ENCODE results near the gene KCTD5.
"Not testable (repeated sequence)": the region's sequence is repeated elsewhere in the genome, so short reads cannot be mapped to it uniquely, and the experiment has no call there.

Gene KCTD5

GRCh38 chr16:2660755-2661373 is 21.5 kb upstream of the KCTD5 start:
- peak; percentile 43 for TF ChIP-seq CTCF (IDR thresholded peaks at IDR 0.05; ENCODE audit: control insufficient read depth, extremely low read depth, insufficient read depth)
- DNase-seq (ENCODE audit: low read depth); H3K4me3 ChIP-seq (ENCODE audit: low read depth, low read length): not testable (repeated sequence)

- DNase-seq (ENCODE audit: low read depth) = no peak
- peak overlapping the region; percentile 26; the same call in 1 of the 2 replicates for H3K4me3 ChIP-seq (ENCODE audit: low read depth, low read length)
Measured at GRCh38 chr16:2663553-2664546, 18.5 kb upstream of the KCTD5 start.

GRCh38 chr16:2664574-2664982 is 17.7 kb upstream of the KCTD5 start:
- no peak for TF ChIP-seq CTCF (IDR thresholded peaks at IDR 0.05; ENCODE audit: control insufficient read depth, extremely low read depth, insufficient read depth)
- peak; percentile 58 for DNase-seq (ENCODE audit: low read depth)
- H3K4me3 ChIP-seq (ENCODE audit: low read depth, low read length) = peak overlapping the region; percentile 26; the same call in 1 of the 2 replicates

More at GRCh38 chr16:2663553-2664546, 18.5 kb upstream of the KCTD5 start:
- no peak for TF ChIP-seq CTCF (IDR thresholded peaks at IDR 0.05; ENCODE audit: control insufficient read depth, extremely low read depth, insufficient read depth)

GRCh38 chr16:2666671-2667070 is 15.7 kb upstream of the KCTD5 start:
- DNase-seq (ENCODE audit: low read depth); H3K4me3 ChIP-seq (ENCODE audit: low read depth, low read length): not testable (repeated sequence)

- DNase-seq (ENCODE audit: low read depth); H3K4me3 ChIP-seq (ENCODE audit: low read depth, low read length): not testable (repeated sequence)
Measured at GRCh38 chr16:2669587-2669986, 12.7 kb upstream of the KCTD5 start.

GRCh38 chr16:2670017-2670416 is 12.3 kb upstream of the KCTD5 start:
- peak; percentile 59 for TF ChIP-seq CTCF (IDR thresholded peaks at IDR 0.05; ENCODE audit: control insufficient read depth, extremely low read depth, insufficient read depth)
- not testable (repeated sequence) for H3K4me3 ChIP-seq (ENCODE audit: low read depth, low read length); DNase-seq (ENCODE audit: low read depth)

GRCh38 chr16:2671193-2671592 is 11.1 kb upstream of the KCTD5 start:
- DNase-seq (ENCODE audit: low read depth); H3K4me3 ChIP-seq (ENCODE audit: low read depth, low read length): not testable (repeated sequence)
- peak; percentile 27 for TF ChIP-seq CTCF (IDR thresholded peaks at IDR 0.05; ENCODE audit: control insufficient read depth, extremely low read depth, insufficient read depth)

Measured in LNCaP clone FGC (cell line).